Peyer's patch (tissue), 4 donors: Measurements from ENCODE around the gene CDKN2B. TPM values are rescaled to one million over a fixed set of nuclear protein-coding genes. Genes with fewer than 3 reads are reported as not detected.
"Not testable (repeated sequence)": the region's sequence is repeated elsewhere in the genome, so short reads cannot be mapped to it uniquely, and the experiment has no call there.

Experiments used
- DNase-seq, 3 donors: peaks; one replicate each; pipeline ENCODE4 v3.0.0-alpha.2; 2017 to 2019
- H3K27ac ChIP-seq, 4 donors: fragments of 200-600 bp; sonication (generic); one replicate each; pipeline ENCODE4 v1.5.1; 2016 to 2019
- H3K27me3 ChIP-seq, 2 donors: fragments of 200-600 bp; sonication (generic); one replicate each; pipeline ENCODE4 v1.5.1; 2019
- H3K36me3 ChIP-seq, 3 donors: fragments of 200-600 bp; sonication (generic); one replicate each; pipeline ENCODE4 v1.5.1; 2016 to 2019
- H3K4me1 ChIP-seq, 4 donors: fragments of 200-600 bp; sonication (generic); one replicate each; pipeline ENCODE4 v1.5.1; 2016 to 2019
- H3K4me3 ChIP-seq, 4 donors: fragments of 200-600 bp; sonication (generic); 1 replicate in 3 of 4; 2 replicates in 1 of 4; pipeline ENCODE4 v1.5.1; 2016 to 2019; ENCODE audit warnings: mild to moderate bottlenecking in 1 of 4
- H3K9me3 ChIP-seq, 4 donors: fragments of 200-600 bp; sonication (generic); one replicate each; pipeline ENCODE4 v1.5.1; 2016 to 2019; ENCODE audit warnings: mild to moderate bottlenecking in 1 of 4
- POLR2A ChIP-seq, 2 donors: fragments of 450-650 bp; IDR thresholded peaks; one replicate each; pipeline ENCODE4 v1.5.1; 2017; ENCODE audit warnings: antibody characterized with exemption in 2 of 2, mild to moderate bottlenecking in 2 of 2, moderate library complexity in 2 of 2
- total RNA-seq, 4 donors: library from RNA; depleted of rRNA; stranded (reverse); fragments of >200 nt; gene quantifications; one replicate each; pipeline ENCODE4 v1.1.0, GENCODE V29; 2016
- TF ChIP-seq, protein P1 (sequence below), 6 experiments: fragments of 450-650 bp in 4 of 6; fragments of 200-600 bp in 2 of 6; sonication (generic) in 1 of 6; IDR thresholded peaks; one replicate each; pipeline ENCODE4 v1.5.1; 2017 to 2019; ENCODE audit warnings: antibody characterized with exemption in 6 of 6, mild to moderate bottlenecking in 3 of 6, moderate library complexity in 1 of 6

Gene CDKN2B, protein sequence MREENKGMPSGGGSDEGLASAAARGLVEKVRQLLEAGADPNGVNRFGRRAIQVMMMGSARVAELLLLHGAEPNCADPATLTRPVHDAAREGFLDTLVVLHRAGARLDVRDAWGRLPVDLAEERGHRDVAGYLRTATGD
- 100 to 1,000 TPM in 3 of 4 donors, 10 to 100 TPM in 1; 15.7 to 375 (median 228) TPM for total RNA-seq

DNA sequence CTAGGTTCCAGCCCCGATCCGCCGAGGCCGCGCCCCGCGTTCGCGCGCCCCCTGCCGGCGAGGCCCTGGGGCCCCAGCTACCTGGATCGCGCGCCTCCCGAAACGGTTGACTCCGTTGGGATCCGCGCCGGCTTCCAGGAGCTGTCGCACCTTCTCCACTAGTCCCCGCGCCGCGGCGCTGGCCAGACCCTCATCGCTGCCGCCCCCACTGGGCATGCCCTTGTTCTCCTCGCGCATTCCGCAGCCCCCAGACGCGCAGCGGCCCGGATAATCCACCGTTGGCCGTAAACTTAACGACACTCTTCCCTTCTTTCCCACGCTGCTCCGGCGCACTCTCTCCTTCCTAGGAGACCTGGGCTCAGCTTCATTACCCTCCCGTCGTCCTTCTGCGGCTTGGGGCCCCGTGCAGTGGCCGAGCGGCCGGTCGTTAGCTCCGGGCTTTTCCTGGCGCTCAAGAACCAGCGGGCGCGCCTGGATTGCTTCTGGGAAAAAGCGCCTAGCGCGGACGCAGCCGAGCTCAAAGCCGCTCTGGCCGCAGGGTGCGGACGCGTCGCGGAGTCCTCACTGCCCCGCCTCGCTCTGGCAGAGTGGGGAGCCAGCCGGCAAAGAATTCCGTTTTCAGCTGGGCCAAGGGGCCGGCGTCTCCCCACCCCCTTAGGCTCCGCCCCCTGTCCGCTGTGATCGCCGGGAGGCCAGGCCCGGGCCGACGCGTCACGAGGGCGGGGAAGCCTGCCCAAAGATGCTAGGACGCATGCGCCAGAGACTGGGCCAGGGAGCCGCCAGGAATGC is at the start of gene CDKN2B:
TSS of gene CDKN2B (minus strand) at position 589 of the 789 bp plus-strand sequence. CDS start at position 237, 352 bp downstream.
- peaks cover 0 to 9% of the 10 kb centered on the region in 2 donors for H3K27me3 ChIP-seq

DNA sequence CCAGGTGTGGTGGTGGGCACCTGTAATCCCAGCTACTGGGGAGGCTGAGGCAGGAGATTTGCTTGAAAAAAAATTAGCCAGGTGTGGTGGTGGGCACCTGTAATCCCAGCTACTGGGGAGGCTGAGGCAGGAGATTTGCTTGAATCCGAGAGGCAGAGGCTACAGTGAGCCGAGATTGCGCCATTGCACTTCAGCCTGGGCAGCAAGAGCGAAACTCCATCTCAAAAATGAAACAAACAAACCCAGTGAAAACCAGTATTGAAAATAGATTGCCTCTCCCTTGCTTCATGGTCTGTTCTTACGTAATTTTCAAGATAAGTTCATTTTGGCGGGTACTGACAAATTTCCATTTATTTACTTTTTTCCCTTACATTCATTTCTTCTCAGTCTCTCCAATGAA is 48.9 kb upstream of the CDKN2B start:
- not testable (repeated sequence) for H3K4me3 ChIP-seq, DNase-seq, H3K27me3 ChIP-seq

More for the DNA sequence above, at the start of gene CDKN2B:
- H3K27ac ChIP-seq = peak within 1 kb of the TSS; percentile 79 to 94 (median 88)
- TF ChIP-seq, protein P1, sequence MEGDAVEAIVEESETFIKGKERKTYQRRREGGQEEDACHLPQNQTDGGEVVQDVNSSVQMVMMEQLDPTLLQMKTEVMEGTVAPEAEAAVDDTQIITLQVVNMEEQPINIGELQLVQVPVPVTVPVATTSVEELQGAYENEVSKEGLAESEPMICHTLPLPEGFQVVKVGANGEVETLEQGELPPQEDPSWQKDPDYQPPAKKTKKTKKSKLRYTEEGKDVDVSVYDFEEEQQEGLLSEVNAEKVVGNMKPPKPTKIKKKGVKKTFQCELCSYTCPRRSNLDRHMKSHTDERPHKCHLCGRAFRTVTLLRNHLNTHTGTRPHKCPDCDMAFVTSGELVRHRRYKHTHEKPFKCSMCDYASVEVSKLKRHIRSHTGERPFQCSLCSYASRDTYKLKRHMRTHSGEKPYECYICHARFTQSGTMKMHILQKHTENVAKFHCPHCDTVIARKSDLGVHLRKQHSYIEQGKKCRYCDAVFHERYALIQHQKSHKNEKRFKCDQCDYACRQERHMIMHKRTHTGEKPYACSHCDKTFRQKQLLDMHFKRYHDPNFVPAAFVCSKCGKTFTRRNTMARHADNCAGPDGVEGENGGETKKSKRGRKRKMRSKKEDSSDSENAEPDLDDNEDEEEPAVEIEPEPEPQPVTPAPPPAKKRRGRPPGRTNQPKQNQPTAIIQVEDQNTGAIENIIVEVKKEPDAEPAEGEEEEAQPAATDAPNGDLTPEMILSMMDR (IDR thresholded peaks at IDR 0.05) = peak; percentile 66 to 98 (median 90)
- peak; percentile 91 to 94 for TF ChIP-seq POLR2A (IDR thresholded peaks at IDR 0.05)
- peaks cover 0 to 7% (median 0%) of the 10 kb centered on the region in 3 donors for H3K36me3 ChIP-seq
- peak within 1 kb of the TSS; percentile 64 to 76 (median 68) for H3K4me3 ChIP-seq
- DNase-seq = peak; percentile 82 to 98 (median 96)
- peaks cover 0 to 6% (median 3%) of the 10 kb centered on the region in 4 donors for H3K4me1 ChIP-seq
- no peaks in the 10 kb centered on the region for H3K9me3 ChIP-seq

DNA sequence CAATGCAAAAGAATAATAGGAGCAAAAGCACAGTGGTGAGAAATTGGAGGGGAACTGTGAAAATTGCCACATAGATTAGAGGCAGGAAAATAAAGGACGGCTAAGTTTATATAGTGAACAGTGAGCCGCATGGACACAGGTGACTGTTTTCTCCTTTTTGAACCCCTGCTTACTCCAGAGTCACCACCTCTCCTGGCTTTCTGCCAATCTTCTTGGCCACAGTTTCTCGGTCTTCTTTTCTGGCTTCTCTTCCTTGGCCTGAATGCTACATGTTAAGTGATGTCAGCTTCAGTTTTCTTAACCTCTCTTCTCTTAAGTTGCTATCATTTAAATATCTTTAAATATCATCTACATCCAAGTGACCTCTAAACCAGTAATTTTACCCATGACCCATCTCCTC is 47.3 kb upstream of the CDKN2B start:
- Histone ChIP-seq H3K36me3 (no peaks in the 10 kb centered on the region), H3K9me3 (no peaks in the 10 kb centered on the region), H3K27ac (no peak overlapping the region), H3K4me1 (peaks cover 0 to under 1% (median 0%) of the 10 kb centered on the region in 4 donors), H3K4me3 (no peak overlapping the region), H3K27me3 (no peaks in the 10 kb centered on the region)
- TF ChIP-seq POLR2A (IDR thresholded peaks at IDR 0.05) = no peak
- TF ChIP-seq, protein P1 (IDR thresholded peaks at IDR 0.05) = no peak
- no peak for DNase-seq

More for the DNA sequence above, 48.9 kb upstream of the CDKN2B start:
- not testable (repeated sequence) for H3K4me1 ChIP-seq, H3K27ac ChIP-seq, H3K9me3 ChIP-seq, H3K36me3 ChIP-seq

DNA sequence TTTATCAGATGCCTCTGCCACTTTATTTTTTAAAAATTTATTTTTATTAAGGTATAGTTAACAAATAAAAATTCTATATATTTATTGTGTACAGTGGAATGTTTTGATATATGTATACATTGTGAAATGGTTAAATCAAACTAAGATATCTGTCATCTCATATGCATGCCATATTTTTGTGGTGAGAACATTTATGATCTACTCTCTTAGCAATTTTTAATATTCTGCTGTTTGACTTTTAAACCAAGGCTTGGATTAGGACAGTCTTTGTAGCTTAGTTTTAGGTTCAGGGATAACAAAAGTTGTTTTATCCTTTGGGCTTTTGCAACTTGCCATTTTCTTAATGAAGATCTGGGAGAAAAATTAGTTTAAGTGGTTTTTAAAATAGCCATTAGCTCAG is 46.0 kb upstream of the CDKN2B start:
- H3K4me3 ChIP-seq = no peak overlapping the region
- H3K27ac ChIP-seq = no peak overlapping the region
- H3K27me3 ChIP-seq = no peaks in the 10 kb centered on the region
- no peaks in the 10 kb centered on the region for H3K36me3 ChIP-seq
- peaks cover 0 to 3% (median 0%) of the 10 kb centered on the region in 4 donors for H3K4me1 ChIP-seq
- DNase-seq = no peak
- TF ChIP-seq POLR2A (IDR thresholded peaks at IDR 0.05) = no peak
- TF ChIP-seq, protein P1 (IDR thresholded peaks at IDR 0.05) = no peak
- no peaks in the 10 kb centered on the region for H3K9me3 ChIP-seq

DNA sequence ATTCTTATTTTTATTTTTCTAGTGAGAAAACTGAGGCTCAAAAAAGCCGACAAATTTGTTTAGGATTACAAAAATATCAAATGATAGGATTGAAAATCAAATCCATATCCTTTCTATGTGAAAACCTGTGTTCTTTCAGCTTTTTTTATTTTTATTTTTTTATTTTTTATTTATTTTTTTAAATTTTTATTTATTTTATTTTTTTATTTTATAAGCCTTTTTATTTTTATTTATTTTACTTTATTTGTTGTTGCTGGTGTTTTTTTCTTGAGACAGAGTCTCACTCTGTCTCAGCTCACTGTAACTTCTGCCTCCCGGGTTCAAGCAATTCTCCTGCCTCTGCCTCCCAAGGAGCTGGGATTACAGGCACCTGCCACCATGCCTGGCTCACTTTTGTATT is 45.4 kb upstream of the CDKN2B start:
- DNase-seq = no peak
- no peaks in the 10 kb centered on the region for H3K36me3 ChIP-seq
- H3K4me3 ChIP-seq = no peak overlapping the region
- H3K27me3 ChIP-seq = no peaks in the 10 kb centered on the region
- H3K27ac ChIP-seq = no peak overlapping the region
- H3K4me1 ChIP-seq = peaks cover 0 to 3% (median 0%) of the 10 kb centered on the region in 4 donors
- no peaks in the 10 kb centered on the region for H3K9me3 ChIP-seq
- TF ChIP-seq POLR2A (IDR thresholded peaks at IDR 0.05) = no peak
- TF ChIP-seq, protein P1 (IDR thresholded peaks at IDR 0.05) = no peak

DNA sequence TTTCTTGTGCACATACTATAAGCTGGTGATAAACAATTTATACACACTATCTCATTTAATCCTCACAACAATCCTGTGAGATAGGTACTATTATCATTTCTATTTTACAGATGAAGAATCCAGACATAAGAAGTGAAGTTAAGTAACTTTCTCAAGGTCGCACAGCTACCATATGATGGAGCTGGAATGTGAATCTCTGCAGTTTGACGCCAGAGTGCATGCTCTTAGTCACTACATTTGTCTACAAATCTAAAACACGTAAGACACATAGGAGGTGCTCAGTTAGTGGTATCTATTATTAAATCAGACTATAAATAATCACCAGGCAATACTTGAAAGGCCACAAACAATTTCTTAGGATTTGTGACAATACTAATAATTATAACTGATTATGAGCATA is 45.0 kb upstream of the CDKN2B start:
- H3K27ac ChIP-seq = no peak overlapping the region
- H3K36me3 ChIP-seq = no peaks in the 10 kb centered on the region
- no peaks in the 10 kb centered on the region for H3K27me3 ChIP-seq
- no peaks in the 10 kb centered on the region for H3K9me3 ChIP-seq
- H3K4me1 ChIP-seq = peaks cover 0 to 3% (median 0%) of the 10 kb centered on the region in 4 donors
- DNase-seq = no peak
- TF ChIP-seq, protein P1 (IDR thresholded peaks at IDR 0.05) = no peak
- no peak for TF ChIP-seq POLR2A (IDR thresholded peaks at IDR 0.05)
- no peak overlapping the region for H3K4me3 ChIP-seq
